KBM-7 (cell line): ENCODE measurements around the gene EHBP1.

Source experiments
- DNase-seq: peaks from one replicate; pipeline ENCODE4 v3.0.0-alpha.2; 2015
- in situ Hi-C: fragments of 300-500 bp; cut with MboI; formaldehyde crosslinking; loops from 2 replicates; pipeline ENCODE4 v1.14.3; 2020; ENCODE audit warnings: low sequenced_read_pairs, low pct_unique_long_range_greater_than_20kb, mixed read lengths

The EHBP1 gene

DNA sequence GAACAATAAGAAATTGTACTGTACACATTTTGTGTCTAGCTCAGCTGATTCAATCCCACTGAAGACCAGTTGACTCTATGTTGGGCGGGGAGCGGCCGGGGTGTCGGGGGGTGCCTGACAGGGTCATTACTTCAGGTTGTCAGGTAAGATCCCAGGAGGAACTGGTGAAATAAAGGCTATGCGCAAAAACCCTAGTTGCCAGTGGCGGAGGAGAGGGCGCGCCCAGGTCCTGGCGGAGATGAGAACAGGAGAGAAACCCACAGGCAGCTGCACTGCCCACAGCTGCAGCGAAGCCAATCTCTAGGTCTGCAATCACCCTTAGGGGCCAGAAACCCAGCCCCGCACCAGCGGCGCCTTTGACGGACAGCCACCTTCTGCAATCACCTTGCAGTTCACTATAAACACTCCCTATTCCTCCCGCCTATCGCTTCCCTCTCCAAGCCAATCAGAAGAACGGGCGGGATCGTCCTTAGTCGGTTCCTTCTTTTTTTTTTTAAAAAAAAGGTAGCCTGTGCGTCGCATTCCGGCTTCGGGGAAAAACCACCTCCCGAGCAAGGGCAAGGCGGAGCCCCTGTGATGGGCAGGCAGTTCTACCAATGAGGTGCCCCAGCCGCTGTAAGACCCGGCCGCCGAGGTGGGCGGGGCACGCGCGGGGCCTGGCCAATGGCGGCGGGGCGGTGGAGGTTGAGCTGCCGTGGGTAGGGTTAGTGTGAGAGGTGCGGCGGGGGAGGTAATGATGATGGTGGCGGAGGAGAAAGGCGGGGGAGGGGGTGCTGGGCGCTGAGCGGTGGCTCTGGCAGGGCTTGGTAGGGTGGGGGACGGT, at the start of gene EHBP1:
TSS of gene EHBP1 (plus strand) at position 707 of the 823 bp plus-strand sequence. CDS start 1,479 bp downstream, outside the sequence.
- peak; percentile 100 for DNase-seq
- in situ Hi-C loops: no loop called here

DNA sequence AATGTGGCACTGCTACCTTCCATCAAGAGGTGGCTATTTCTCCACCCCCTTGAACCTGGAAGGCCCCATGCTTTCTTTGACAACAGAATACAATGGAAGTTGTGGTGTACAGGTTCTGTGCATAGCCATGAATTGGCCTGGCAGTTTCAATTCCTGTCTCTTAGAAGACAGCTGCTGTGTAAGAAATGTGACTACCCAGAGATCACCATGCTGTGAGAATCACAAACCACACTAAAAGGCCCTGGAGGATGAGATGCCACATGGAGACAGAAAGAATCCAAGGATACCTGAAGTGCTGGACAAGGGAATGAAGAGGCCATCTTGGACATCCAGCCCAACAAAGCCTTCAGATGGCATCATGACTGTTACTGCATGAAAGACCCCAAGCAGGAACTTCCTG, 47.7 kb upstream of the EHBP1 start:
- in situ Hi-C loops: no loop called here
- DNase-seq: no peak

- in situ Hi-C loops: no loop called here
- no peak for DNase-seq
Measured at GRCh38 chr2:62658891-62659290, 46.6 kb upstream of the EHBP1 start.

DNA sequence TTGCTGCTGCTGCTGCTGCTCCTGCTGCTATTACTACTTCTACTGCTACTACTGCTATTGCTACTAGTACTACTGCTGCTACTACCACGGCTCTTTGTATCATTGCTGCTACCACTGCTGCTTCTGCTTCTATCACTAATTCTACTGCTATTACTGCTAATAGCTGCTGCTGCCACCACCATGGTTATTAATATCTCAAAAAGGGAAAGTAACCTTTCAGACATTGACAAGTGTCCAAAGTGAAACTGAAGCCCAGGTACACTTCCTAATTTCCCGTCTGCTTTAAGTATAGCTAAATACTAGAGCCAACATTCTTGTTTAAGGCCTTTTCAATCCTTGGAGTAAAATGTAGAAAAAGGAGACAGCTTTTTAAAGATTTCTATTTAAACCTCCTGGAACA, 45.4 kb upstream of the EHBP1 start:
- DNase-seq: no peak
- in situ Hi-C loops: no loop called here

- in situ Hi-C loops: no loop called here
Measured at GRCh38 chr2:62660582-62661262, 44.8 kb upstream of the EHBP1 start.

GRCh38 chr2:62661263-62661635, 44.3 kb upstream of the EHBP1 start:
- no peak for DNase-seq
- in situ Hi-C loops: no loop called here

More at GRCh38 chr2:62660582-62661262, 44.8 kb upstream of the EHBP1 start:
- DNase-seq: no peak

GRCh38 chr2:62662131-62662530, 43.4 kb upstream of the EHBP1 start:
- no peak for DNase-seq
- in situ Hi-C loops: no loop called here

- in situ Hi-C loops: no loop called here
Measured at GRCh38 chr2:62662554-62662953, 43.0 kb upstream of the EHBP1 start.

DNA sequence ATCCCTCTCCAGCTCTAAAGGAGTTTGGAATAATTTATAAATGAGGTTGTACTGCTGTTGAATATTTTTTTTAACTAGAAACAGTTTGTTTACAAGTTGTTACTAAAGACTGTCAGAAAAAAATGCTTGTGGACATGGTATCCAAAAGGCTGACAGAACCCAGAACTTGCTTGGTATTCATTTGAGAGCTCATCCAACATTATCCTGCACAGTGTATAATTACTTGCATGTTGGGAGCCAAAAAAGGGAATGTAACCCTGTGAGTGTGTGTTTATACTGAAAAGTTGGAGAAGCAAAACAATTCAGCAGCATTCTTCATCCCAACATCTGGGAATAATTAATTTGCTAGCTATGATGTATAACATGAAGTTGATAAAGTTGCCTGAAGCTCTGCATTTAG, 42.1 kb upstream of the EHBP1 start:
- no peak for DNase-seq
- in situ Hi-C loops: no loop called here

More at GRCh38 chr2:62662554-62662953, 43.0 kb upstream of the EHBP1 start:
- DNase-seq: no peak

DNA sequence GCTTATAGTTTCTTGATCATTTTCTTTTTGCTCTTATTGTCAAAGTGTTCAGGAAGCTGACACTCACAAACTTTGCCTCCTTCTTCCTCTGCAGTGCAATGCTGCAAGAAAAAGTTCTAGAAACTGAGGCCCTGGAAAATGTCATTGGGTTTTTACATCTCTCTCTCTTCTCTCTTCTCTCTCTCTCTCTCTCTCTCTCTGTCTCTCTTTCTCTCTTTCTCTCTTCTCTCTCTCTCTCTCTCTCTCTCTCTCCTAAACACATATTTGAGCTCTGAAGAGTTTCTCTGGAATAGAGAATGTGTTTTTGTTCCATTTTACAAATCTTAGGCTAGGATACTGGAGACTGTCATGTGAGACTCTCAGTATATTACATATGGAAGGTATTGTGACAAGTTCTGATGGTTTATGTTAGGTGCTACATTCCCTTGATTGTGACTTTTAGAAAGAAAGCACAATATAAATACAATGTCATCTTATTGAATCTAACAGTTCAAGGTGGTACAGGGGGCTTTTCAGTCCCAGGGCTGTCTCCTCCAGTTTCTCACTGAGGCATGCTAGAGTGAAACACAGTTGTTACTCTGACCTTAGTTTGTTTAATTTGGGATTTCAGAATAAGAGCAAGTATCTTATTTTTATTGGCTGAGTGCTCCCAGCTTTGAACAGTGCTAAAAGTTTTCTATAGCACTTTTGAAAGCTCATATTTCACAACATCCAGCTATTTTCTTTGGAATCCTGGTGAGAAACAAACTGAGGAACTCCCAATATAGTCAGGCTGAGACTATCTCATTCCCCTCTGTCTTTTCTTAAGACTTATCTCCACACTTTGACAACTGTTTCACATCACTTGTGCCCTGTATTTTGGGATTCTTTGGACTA, 41.4 kb upstream of the EHBP1 start:
- no peak for DNase-seq
- in situ Hi-C loops: no loop called here

GRCh38 chr2:62665446-62665845, 40.1 kb upstream of the EHBP1 start:
- in situ Hi-C loops: no loop called here
- no peak for DNase-seq

GRCh38 chr2:62669180-62669579, 36.3 kb upstream of the EHBP1 start:
- in situ Hi-C loops: no loop called here
- DNase-seq: no peak

DNA sequence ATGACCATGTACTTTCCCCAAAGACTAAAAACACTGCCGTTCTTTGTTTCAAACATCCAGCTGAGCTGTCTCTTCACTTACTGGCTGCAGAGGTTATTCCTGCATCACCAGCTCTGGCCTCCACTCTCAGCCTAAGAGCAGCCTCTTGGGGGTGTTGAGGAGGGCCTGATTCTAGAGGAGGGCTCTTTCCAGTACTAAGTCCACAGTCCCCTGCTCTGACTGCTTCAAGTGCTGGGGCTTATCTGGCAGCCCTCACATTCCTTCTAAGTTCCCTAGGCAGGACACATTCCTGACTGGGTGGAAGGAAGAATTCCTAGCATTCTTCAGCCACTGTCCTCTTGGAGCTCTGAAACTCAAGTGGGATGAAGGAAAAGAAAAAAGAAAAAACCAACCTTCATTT, 32.9 kb upstream of the EHBP1 start:
- DNase-seq: no peak
- in situ Hi-C loops: no loop called here

GRCh38 chr2:62675062-62675461, 30.5 kb upstream of the EHBP1 start:
- no peak for DNase-seq
- in situ Hi-C loops: no loop called here

GRCh38 chr2:62685256-62685655, 20.3 kb upstream of the EHBP1 start:
- in situ Hi-C loops: no loop called here
- no peak for DNase-seq

- in situ Hi-C loops: no loop called here
- no peak for DNase-seq
Measured at GRCh38 chr2:62686012-62686685, 19.4 kb upstream of the EHBP1 start.

DNA sequence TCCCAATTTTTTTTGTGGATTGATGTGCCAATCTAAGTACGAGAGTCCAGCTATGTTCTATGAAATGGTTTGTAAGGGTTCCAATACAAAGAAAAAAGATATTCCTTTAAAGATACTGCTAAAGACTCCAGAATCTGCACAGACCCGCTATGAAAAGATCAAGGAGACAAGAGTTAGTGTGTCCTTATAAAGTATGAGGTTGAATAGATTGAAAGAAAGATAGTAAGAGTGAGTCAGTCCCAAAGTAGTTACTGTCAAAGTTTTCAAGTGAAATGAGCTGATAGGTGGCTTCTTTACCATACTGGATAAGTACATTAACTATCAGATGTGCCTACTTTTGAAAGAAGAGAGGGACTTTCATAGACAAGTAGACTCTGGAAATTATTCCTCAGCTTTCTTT, 17.9 kb upstream of the EHBP1 start:
- in situ Hi-C loops: no loop called here
- no peak for DNase-seq

GRCh38 chr2:62688771-62689170, 16.7 kb upstream of the EHBP1 start:
- in situ Hi-C loops: no loop called here
- no peak for DNase-seq

DNA sequence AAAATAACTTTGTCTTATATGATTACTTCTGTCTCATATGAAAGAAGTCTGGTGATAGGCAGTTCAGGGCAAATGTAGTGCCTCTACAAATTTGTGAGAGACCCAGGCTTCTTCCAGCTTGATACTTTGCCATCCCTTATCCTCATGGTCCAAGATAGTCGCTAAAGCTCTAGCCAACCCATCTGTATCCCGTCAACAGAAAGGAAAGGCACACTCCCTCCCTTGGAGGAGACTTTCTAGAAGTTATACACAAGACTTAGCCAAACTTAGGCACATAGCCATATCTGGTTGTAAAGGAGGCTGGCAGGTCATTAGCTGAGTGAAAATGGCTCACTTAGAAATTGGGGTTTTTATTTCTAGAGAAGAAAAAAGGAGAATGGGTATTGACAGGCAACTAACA, 14.3 kb upstream of the EHBP1 start:
- in situ Hi-C loops: no loop called here

More for the DNA sequence above, 14.3 kb upstream of the EHBP1 start:
- no peak for DNase-seq
